Anterior cingulate cortex (tissue), 58 donors: ENCODE data around the gene DNM2.
A peak's percentile ranks its signal among the peaks of the same experiment; 100 is the strongest.
"Not testable (repeated sequence)": the region's sequence is repeated elsewhere in the genome, so short reads cannot be mapped to it uniquely, and the experiment has no call there.

Experiments
- DNase-seq, 58 donors: peaks; one replicate each; lab custom pipeline; 2025; lab: John Stamatoyannopoulos, UW

Gene DNM2

GRCh38 chr19:10854350-10855089 lies 136.6 kb downstream of the DNM2 start:
- no peak for DNase-seq

GRCh38 chr19:10855879-10856522 lies 138.1 kb downstream of the DNM2 start:
- no peak for DNase-seq

GRCh38 chr19:10856899-10857298 lies 139.0 kb downstream of the DNM2 start:
- DNase-seq, result not testable (repeated sequence)

GRCh38 chr19:10858204-10858828 lies 140.4 kb downstream of the DNM2 start:
- no peak for DNase-seq

- no peak for DNase-seq
Observed at GRCh38 chr19:10861103-10861651, 143.3 kb downstream of the DNM2 start.

GRCh38 chr19:10862561-10863106 lies 144.8 kb downstream of the DNM2 start:
- no peak for DNase-seq

- DNase-seq, result no peak
Observed at GRCh38 chr19:10863107-10863717, 145.3 kb downstream of the DNM2 start.

- peak in 56 of 58 donors; percentile 24 to 91 (median 65) for DNase-seq
Observed at GRCh38 chr19:10864538-10864899, 146.6 kb downstream of the DNM2 start.

GRCh38 chr19:10866495-10866894 lies 148.6 kb downstream of the DNM2 start:
- DNase-seq, result no peak

GRCh38 chr19:10868872-10869547 lies 151.1 kb downstream of the DNM2 start:
- DNase-seq, result no peak

- DNase-seq, result not testable (repeated sequence)
Observed at GRCh38 chr19:10869872-10870311, 152.0 kb downstream of the DNM2 start.

GRCh38 chr19:10870501-10870954 lies 152.6 kb downstream of the DNM2 start:
- peak in 3 of 58 donors; percentile 55 to 73 (median 57) for DNase-seq

GRCh38 chr19:10870955-10871603 lies 153.2 kb downstream of the DNM2 start, which contains the start of gene CARM1:
Gene CARM1 (plus strand): TSS chr19:10871553. CDS start chr19:10871703, 150 bp downstream.
- DNase-seq, result peak; percentile 78 to 100 (median 99)

GRCh38 chr19:10871711-10872545 lies 154.0 kb downstream of the DNM2 start:
- DNase-seq, result peak in 26 of 58 donors; percentile 2 to 61 (median 36)

GRCh38 chr19:10872546-10873107 lies 154.7 kb downstream of the DNM2 start:
- DNase-seq, result no peak

- DNase-seq, result no peak
Observed at GRCh38 chr19:10874024-10874423, 156.1 kb downstream of the DNM2 start.

- peak in 28 of 58 donors; percentile 6 to 79 (median 32) for DNase-seq
Observed at GRCh38 chr19:10876459-10877240, 158.8 kb downstream of the DNM2 start.
